ENCODE data around the gene WDR6. TPM values are rescaled to one million over a fixed set of nuclear protein-coding genes. Genes with fewer than 3 reads are reported as not detected.

The WDR6 gene
- total RNA-seq, 1 experiment from 2014 or later, result 213 TPM

DNA sequence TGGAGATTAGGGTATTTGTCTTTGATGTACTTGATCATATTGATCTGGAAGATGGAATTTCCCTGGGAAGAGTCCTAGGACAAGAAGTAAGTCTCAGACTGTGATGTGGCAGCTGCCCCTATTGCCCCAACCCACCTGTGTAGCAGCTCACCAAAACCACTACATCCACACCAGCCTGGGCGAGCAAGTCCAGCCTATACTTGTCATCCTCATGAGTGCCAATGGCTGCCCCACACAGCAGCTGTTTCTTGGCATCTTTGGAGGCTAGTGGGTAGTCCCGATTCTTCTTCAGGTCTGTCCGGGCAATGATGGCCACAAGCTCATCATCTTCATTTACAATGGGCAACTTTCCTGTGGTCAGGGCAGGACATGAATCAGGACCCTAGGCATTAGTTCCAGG lies 19.3 kb downstream of the WDR6 start:
- TF ChIP-seq CREM (CRISPR knock-in tag; IDR thresholded peaks at IDR 0.05) (no peak), ZBTB43 (CRISPR knock-in tag; IDR thresholded peaks at IDR 0.05) (peak; percentile 28; the same call in 1 of the 2 replicates), FOXP1 (CRISPR knock-in tag; IDR thresholded peaks at IDR 0.05; ENCODE audit: borderline replicate concordance) (0 out of 2 replicates have a peak, but pooled peaks have one; percentile 25)
- no peak for DNase-seq (ENCODE audit: low spot score)
- no peaks in the 10 kb centered on the region for H3K9me3 Mint-ChIP-seq
- peaks cover 61% of the 10 kb centered on the region for H3K36me3 Mint-ChIP-seq
- no peak overlapping the region for H3K4me3 Mint-ChIP-seq
- H3K27me3 Mint-ChIP-seq (ENCODE audit: low read depth), result no peaks in the 10 kb centered on the region
- H3K27ac Mint-ChIP-seq, result no peak overlapping the region
- H3K4me1 Mint-ChIP-seq, result peaks cover 26% of the 10 kb centered on the region
- ATAC-seq, result no peak
- ChIA-PET POLR2A (interaction anchor here (1.0 kb wide), 1 partner anchor 68 kb away, joined by 4 read pairs; the partner anchor contains the start of gene QRICH1), CTCF (no interaction called here)

DNA sequence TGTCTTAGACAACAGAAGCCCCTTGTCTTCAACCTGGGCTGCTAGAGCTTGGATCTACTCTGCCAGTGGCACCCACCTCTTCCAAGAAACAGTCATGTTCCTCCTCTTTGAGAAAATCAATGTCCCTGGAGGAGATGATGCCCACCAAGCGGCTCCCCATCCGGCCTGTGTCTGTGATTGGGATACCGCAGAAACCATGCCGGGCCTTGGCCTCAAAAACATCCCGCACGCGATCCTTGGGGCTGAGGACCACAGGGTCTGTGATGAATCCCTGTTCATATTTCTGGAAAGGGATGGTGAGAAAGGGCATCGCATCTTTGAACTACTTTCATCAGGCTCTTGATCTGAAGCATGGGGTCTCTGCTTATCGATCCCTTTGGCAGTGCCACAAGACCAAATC lies 20.4 kb downstream of the WDR6 start:
- Mint-ChIP-seq H3K9me3 (no peaks in the 10 kb centered on the region), H3K27ac (no peak overlapping the region; the same call in 1 of the 2 replicates), H3K4me3 (peak overlapping the region; percentile 90), H3K27me3 (ENCODE audit: low read depth) (no peaks in the 10 kb centered on the region), H3K36me3 (peaks cover 67% of the 10 kb centered on the region), H3K4me1 (peaks cover 26% of the 10 kb centered on the region)
- ChIA-PET POLR2A (no interaction called here), CTCF (no interaction called here)
- DNase-seq (ENCODE audit: low spot score) (no peak), ATAC-seq (no peak)
- TF ChIP-seq CREM (CRISPR knock-in tag; IDR thresholded peaks at IDR 0.05), result no peak
- no peak for TF ChIP-seq ZBTB21 (CRISPR knock-in tag; IDR thresholded peaks at IDR 0.05; ENCODE audit: borderline replicate concordance)
- no peak for TF ChIP-seq ZNF423 (CRISPR knock-in tag; IDR thresholded peaks at IDR 0.05)
- no peak for TF ChIP-seq ZNF671 (CRISPR knock-in tag; IDR thresholded peaks at IDR 0.05)
- no peak for TF ChIP-seq ATF2 (CRISPR knock-in tag; IDR thresholded peaks at IDR 0.05; ENCODE audit: borderline replicate concordance, low read depth)
- TF ChIP-seq ZBTB43 (CRISPR knock-in tag; IDR thresholded peaks at IDR 0.05), result no peak
- TF ChIP-seq ZMAT4 (CRISPR knock-in tag; IDR thresholded peaks at IDR 0.05), result no peak
- TF ChIP-seq ZNF121 (CRISPR knock-in tag; IDR thresholded peaks at IDR 0.05), result no peak
- TF ChIP-seq, protein P1, sequence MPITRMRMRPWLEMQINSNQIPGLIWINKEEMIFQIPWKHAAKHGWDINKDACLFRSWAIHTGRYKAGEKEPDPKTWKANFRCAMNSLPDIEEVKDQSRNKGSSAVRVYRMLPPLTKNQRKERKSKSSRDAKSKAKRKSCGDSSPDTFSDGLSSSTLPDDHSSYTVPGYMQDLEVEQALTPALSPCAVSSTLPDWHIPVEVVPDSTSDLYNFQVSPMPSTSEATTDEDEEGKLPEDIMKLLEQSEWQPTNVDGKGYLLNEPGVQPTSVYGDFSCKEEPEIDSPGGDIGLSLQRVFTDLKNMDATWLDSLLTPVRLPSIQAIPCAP (CRISPR knock-in tag; IDR thresholded peaks at IDR 0.05), result no peak
- no peak for TF ChIP-seq FOXP1 (CRISPR knock-in tag; IDR thresholded peaks at IDR 0.05; ENCODE audit: borderline replicate concordance)
- no peak for TF ChIP-seq RORB (CRISPR knock-in tag; IDR thresholded peaks at IDR 0.05)
- TF ChIP-seq, protein P2, sequence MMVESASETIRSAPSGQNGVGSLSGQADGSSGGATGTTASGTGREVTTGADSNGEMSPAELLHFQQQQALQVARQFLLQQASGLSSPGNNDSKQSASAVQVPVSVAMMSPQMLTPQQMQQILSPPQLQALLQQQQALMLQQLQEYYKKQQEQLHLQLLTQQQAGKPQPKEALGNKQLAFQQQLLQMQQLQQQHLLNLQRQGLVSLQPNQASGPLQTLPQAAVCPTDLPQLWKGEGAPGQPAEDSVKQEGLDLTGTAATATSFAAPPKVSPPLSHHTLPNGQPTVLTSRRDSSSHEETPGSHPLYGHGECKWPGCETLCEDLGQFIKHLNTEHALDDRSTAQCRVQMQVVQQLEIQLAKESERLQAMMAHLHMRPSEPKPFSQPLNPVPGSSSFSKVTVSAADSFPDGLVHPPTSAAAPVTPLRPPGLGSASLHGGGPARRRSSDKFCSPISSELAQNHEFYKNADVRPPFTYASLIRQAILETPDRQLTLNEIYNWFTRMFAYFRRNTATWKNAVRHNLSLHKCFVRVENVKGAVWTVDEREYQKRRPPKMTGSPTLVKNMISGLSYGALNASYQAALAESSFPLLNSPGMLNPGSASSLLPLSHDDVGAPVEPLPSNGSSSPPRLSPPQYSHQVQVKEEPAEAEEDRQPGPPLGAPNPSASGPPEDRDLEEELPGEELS (CRISPR knock-in tag; IDR thresholded peaks at IDR 0.05), result no peak
- TF ChIP-seq NR1H2 (CRISPR knock-in tag; IDR thresholded peaks at IDR 0.05), result no peak
- no peak for TF ChIP-seq RELA (CRISPR knock-in tag; IDR thresholded peaks at IDR 0.05; ENCODE audit: borderline replicate concordance)
- TF ChIP-seq, protein P3, sequence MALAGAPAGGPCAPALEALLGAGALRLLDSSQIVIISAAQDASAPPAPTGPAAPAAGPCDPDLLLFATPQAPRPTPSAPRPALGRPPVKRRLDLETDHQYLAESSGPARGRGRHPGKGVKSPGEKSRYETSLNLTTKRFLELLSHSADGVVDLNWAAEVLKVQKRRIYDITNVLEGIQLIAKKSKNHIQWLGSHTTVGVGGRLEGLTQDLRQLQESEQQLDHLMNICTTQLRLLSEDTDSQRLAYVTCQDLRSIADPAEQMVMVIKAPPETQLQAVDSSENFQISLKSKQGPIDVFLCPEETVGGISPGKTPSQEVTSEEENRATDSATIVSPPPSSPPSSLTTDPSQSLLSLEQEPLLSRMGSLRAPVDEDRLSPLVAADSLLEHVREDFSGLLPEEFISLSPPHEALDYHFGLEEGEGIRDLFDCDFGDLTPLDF (CRISPR knock-in tag; IDR thresholded peaks at IDR 0.05), result no peak
